NCI-H345 (cell line): Measurements from ENCODE around the gene CTNNA1.
"Not testable (repeated sequence)": the region's sequence is repeated elsewhere in the genome, so short reads cannot be mapped to it uniquely, and the experiment has no call there.

ENCODE experiments used
- DNase-seq: peaks from one replicate; lab custom pipeline; 2025; lab: John Stamatoyannopoulos, UW

Gene CTNNA1

DNA sequence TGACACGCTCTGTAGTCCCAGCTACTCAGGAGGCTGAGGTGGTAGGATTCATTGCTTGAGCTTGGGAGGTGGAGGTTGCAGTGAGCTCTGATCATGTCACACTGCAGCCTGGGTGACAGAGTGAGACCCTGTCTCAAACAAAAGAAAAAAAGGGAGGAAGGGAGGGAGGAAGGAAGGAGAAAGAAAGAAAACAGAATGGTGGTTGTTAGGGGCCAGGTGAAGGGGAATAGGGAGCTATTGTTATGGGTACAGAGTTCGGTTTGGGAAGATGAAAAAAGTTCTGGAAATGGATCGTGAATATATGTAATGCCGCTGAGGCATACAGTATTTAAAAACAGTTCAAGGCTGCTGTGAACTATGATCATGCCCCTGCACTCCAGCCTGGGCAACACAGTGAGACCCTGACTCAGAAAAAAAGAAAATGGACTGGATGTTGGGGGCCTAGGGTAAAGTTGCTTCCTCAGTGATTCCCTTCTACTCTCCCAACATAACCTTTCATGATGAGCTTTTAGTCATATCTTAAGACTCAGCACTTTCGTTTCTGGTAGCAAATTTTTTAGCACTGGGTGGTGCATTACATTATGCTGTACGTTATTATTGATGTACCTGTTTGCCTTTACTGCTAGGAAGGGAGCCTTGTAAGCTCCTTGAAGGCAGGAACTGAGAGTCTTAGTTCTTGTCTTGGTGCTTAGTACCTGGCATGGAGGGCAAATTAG lies 4.0 kb downstream of the CTNNA1 start:
- DNase-seq: no peak

DNA sequence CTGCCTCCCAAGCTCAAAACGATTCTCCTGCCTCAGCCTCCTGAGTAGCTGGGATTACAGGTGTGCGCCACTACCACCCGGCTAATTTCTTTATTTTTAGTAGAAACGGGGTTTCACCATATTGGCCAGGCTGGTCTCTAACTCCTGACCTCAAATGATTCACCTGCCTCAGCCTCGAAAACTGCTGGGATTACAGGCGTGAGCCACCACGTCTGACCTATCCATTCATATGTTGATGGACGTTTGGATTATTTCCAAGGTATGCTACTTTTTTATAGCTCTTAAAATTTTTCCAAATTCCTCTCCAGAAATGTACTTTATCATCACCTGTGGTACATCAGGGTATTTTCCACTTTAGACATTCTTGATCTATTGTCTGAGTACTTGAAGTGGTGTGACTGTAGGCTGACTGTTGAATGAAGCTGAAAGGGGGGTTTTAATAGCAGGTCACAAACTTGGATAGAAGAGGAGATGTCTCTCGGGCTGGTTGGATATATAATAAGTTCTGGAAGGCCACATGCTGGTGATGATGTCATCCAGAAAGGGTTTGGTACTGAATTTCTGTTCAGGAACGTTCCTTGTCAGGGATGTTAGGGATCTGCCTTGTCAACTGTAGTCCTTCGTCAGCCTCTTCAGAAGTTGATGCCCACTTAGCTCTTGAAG lies 7.4 kb downstream of the CTNNA1 start:
- no peak for DNase-seq

DNA sequence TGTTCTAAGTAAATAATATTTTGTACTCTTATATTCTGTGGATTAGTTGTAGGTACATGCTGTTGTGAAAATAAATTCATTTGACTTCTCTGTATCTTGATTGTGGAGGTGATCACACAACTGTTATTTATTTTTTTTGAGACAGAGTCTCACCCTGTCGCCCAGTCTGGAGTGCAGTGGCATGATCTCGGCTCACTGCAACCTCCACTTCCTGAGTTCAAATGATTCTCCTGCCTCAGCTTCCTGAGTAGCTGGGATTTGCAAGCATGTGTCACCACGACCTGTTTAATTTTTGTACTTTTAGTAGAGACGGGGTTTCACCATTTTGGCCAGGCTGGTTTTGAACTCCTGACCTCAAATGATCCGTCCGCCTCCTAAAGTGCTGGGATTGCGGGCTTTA lies 7.9 kb downstream of the CTNNA1 start:
- not testable (repeated sequence) for DNase-seq

DNA sequence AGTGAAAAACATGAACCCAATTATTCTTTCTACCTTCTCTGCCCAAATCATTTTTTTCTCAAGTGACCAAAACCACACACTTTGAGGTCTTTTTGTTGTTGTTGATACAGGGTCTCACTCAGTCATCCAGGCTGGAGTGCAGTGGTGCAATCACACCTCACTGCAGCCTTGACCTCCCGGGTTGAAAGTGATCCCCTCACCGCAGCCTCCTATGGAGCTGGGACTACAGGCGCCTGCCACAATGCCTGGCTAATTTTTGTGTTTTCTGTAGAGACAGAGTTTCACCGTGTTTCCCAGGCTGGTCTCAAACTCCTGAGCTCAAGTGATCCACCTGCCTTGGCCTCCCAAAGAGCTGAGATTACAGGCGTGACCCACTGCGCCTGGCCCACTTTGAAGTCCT lies 8.4 kb downstream of the CTNNA1 start:
- DNase-seq: not testable (repeated sequence)

DNA sequence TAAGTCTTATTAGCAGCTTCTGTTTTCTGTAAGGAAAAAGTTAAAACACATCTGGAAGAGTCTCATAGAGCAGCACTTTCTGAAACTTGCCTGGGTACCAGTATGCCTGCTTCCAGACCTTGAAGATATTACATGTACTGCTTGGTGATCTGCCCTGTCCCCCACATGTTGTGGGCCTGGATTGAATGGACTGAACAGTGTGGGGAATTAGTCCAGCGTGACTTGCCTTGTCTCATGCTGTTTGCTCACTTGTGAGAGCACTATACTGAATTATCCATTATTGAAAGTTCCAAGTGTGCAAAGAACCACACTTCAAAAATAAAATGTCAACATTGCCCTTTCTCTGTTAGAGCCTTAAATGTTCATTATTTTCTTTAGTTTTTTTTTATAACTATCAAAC lies 8.9 kb downstream of the CTNNA1 start:
- DNase-seq: no peak

DNA sequence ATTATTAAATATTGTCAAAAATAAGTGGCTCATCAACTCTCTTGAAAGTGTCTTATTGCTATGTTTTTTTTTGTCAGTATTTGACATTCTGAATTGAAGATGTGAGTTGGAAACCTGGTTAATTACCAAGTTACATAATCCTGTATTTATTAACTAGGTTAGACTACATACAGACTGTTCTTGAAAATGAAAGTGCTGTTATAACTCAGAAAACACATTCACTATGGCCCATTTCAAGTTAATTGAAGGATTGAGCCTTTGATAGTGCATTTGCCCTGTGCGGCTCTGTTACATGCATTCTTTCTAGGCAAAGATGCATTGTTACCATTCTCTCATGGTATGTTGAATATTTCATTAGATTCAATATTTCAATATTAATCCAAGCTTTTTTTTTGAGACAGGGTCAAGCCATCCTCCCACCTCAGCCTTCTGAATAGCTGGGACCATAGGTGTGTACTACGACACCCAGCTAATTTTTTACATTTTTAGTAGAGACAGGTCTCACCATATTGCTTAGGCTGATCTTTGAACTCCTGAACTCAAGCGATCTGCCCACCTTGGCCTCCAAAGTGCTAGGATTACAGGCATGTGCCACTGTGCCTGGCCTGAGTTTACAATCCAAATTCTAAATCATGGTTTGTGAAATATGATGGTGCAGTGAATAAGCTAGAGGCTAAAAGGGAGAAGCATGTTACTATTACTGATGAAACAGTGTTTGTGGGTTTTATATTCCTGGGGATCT lies 10.0 kb downstream of the CTNNA1 start:
- no peak for DNase-seq

DNA sequence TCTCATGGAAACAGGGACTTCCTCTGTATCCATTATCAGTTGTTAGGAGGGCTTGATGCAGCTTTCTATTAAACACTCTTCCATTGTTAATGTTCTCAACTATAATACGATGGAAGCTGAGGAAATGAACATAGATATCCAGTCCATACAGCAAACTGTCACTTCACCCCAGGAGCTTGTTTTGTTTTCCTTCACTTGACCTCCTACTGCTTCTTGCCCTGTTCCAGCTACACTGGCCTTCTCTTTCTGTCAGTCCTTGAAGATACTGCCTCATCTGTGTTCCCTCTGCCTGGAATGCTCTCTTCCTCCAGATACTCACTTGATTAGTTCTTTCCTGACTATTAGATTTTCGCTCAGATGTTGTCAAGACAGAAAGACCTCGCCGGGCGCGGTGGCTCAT lies 17.1 kb downstream of the CTNNA1 start:
- DNase-seq: peak; percentile 17

DNA sequence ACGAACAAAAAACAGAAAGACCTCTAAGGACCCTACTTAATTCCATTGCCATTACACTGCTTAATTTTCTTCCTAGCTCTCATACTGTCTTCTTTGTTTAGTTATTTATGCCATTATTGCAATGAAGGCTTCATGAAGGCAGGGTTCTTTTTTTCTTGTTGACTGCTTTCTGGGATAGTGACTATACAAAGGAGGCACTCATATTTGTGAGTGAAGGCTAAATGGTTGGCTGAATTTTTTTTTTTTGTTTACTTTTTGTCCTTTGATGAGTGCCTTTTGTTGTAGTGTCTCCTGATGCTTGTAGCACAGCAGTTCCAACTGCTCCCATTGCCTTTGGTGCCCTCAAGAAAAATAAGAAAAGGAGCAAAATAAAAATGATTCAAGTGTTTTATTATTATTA lies 17.8 kb downstream of the CTNNA1 start:
- DNase-seq: peak; percentile 71

DNA sequence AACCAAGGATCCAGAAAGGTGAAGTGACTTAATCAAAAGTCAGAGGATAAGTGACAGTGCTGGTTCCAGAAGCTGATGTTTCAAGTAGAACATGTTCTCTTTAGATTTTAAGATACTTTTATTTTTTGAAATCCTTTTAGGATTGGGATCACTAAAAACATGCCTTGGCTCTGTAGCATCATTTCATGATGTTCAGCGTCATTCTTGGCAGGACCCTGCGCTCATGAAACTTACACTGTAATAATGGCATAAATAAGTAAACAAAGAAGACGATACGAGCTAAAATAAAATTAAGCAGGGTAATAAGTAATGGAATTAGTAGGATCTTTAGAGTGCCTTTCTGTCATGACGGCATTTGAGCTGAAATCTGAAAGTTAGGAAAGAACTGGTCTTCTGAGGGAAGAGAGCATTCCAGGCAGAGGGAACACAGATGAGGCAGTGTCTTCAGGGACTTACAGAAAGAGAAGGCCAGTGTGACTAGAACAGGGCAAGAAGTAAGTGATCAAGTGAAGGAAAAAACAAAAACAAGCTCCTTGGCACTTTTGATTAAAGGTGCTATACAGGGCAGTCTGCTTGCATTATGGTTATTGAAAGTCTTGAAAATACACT lies 19.9 kb downstream of the CTNNA1 start:
- DNase-seq: no peak

DNA sequence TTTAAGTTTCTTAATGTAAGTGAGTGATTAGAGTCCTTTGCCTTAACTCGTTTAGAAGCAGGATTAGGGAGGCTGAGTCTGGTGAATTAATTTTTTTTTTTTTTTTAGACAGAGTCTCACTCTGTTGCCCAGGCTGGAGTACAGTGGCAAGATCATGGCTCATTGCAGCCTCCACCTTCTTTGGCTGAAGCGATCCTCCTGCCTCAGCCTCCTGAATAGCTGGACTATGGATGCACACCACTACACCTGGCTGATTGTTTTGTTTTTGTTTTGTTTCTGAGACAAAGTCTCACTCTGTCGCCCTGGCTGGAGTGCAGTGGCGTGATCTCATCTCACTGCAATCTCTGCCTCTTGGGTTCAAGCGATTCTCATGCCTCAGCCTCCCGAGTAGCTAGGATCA lies 20.4 kb downstream of the CTNNA1 start:
- DNase-seq: not testable (repeated sequence)

DNA sequence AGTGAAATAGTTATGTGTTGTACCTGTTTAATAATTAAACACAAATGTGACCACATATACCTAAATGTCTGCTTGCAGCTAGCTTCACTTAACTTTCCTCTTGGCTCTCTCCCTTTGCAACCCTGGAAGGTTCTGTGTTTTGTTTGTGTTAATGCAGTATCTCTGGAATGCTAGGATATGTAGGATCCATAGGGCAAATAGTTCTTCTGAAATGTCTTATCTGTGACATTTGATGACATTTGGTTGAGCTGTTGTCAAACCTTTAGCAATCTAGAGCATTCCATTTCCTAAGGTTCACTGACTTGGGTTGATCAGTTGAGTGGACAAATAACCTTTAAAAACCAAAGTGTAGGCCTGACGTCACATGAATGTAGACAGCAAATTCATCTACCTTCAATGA lies 21.8 kb downstream of the CTNNA1 start:
- DNase-seq: no peak

DNA sequence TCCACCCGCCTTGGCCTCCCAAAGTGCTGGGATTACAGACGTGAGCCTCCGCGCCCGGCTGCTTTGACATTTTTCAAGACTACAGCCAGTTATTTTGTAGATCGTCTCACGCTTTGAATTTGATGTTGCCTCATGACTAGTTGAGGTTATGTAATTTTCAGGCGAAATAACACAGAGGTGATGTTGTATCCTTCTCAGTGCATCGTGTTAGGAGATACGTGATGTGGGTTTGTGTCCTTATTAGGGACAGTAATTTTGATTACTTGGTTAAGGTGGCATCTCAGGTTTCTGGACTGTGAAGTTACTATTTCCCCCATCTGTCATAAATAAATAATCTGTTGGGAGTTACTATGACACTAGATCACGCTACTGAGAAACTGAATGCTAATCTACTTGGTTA lies 25.0 kb downstream of the CTNNA1 start:
- no peak for DNase-seq

DNA sequence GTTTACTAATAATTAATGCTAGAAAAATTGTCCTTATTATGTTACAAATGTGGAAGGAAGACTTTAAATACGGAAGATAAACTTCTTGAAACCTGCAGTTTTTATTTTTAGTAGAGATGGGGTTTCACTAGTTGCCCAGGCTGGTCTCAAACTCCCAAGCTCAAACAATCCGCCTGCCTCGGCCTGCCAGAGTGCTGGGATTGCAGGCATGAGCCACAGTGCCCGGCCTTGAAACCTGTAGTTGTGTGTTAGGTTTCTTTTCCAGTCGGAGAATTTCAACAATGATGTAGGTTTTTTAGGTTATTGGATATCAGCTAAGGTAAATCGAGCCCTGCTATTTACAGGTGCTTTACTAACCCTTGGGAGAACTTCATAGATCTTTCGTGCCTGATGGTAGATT lies 30.8 kb downstream of the CTNNA1 start:
- DNase-seq: no peak

DNA sequence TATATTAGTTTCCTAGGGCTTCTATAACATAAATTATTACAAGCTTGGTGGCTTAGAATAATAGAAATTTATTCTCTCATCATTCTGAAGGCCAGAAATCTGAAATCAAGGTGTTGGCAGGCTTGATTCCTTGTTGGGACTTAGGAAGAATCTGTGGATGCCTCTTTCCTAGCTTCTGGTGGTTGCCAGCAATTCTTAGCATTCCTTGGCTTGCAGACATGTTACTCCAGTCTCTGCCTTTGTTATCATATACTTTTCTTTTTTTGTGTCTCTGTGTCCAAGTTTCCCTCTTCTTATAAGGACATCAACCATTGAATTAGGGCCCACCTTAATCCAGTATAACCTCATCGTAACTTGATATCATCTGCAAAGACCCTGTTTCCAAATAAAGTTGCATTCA lies 31.4 kb downstream of the CTNNA1 start:
- DNase-seq: no peak

DNA sequence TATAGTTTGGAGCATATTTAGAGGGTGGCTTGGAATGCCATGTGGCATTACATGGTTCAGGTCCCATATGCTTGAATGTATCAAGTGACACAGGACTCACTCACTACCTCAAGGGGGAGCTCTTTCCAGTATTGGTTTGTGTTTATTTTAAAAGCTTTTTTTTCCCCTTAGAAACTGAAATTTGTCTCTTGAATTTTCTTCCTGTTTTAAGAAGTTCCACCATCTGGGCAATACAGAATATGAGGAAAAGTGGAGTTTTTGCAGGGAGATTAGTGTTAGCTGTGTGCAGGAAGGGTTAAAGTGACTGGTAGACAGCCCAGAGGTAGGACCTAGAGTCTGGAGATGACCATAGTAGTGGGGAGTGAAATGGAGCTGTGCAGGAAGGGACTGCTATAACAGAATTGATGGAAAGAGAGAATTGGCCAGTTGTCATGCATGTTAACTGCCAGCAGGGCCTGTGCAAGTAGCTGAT lies 36.6 kb downstream of the CTNNA1 start:
- peak; percentile 11 for DNase-seq

DNA sequence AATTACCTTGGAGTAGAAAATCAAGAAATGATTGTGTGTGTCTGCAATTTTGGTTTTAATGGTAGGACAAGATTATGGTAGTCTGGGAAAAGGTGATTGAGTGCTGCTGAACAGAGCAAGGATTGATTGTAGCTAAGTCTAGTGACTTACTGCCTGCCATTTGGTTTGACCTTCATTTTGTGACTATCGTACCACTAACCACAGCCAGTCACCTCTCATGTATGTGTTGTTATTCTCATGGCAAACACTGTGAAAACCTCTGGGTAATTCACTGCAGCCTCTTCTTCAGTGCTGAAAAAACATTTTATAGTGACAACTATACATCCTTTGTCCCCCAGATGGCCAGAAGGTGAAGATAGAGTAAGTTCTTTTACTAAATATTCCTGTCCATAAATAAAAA lies 37.5 kb downstream of the CTNNA1 start:
- DNase-seq: no peak

DNA sequence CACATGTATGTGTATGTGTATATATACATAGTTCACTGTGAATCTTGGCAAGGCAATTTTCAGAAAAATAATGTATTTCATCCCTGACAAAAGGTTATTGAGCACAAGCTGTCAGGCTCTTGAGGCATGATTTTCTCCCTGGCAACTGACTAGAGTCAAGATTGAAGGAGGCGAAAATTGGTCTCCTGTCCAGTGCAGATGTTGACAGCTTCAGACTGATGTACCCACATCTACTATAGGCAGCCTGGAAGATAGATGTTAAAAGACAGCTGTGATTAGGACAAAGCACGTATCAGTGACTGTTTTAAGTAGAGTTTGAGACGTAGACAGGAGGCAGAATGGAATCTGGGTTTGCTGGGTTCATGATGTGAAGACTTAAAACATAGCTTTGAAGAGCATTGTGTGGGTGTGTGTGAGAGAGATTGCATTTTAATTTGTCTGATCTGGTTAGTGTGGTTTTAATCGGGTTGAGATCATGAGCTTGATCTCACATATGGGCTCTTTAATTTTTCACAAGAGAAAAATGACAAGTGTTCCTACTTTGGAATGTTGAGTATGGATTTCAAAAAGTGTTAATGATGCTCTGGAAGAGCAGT lies 39.1 kb downstream of the CTNNA1 start:
- DNase-seq: no peak

DNA sequence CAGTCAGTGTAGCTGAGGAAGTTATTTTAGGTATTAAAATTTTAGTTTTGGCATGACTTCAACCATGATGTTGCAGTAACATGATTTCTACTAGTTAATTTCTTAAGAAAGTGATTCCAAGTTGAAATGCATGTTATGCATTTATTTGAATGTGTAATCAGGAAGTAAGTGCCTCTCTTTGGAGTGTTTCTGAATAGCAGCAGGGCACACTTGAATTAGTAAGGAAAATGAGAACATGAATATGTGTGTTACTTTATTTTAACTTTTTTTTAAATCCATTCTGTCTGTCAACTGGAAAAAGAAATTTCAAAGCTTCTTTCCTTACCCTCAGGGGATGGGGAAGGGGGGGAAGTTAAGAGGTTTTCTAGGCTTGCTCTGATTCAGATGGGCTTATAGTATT lies 40.4 kb downstream of the CTNNA1 start:
- no peak for DNase-seq

DNA sequence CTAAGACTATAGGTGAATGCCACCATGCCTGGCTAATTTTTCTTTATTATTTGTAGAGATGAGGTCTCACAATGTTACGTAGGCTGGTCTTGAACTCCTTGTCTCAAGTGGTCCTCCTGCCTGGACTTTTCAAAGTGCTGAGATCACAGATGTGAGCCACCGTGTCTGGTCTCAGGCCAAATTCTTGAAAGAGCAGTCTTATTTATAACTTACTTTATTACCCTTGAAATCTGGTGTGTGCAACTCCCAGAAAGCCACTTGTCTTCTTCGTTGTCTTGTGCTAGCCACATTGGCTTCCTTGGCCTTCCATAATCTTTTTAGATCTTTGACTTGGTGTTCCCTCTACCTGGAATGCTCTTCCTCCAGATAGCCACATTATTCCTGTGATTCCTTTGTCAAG lies 50.1 kb downstream of the CTNNA1 start:
- DNase-seq: no peak

DNA sequence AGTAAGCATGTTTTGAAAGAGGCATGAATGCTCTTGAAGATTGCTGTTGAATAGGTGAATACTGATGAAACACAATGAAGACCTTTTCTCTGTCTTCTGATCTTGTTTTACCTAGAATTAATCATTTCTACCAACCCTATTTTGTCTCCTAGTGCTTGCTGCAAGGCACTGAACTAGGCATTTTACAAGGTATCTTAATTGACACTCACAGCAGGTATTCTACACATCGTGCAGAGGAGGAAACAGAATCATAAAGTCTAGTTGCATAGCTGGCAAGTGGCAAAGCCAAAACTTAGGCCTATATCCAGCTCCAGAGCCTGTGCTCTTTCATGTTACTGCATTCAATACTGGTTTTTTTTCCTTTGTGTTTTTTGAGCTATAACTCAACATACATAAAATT lies 50.7 kb downstream of the CTNNA1 start:
- no peak for DNase-seq

DNA sequence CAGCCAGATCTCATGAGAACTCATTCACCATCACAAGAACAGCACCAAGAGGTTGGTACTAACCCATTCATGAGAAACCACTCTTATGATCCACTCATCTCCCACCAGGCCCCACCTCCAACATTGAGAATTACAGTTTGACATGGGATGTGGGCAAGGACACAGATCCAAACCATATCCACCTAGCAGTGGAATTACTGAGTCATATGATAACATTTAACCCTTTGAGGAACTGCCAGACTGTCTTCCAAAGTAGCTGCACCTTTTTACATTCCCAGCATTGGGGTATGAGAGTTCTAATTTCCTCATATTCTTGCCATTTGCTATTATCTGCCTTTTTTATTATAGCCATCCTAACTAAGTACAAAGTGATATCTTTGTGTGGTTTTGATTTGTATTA lies 51.9 kb downstream of the CTNNA1 start:
- no peak for DNase-seq

DNA sequence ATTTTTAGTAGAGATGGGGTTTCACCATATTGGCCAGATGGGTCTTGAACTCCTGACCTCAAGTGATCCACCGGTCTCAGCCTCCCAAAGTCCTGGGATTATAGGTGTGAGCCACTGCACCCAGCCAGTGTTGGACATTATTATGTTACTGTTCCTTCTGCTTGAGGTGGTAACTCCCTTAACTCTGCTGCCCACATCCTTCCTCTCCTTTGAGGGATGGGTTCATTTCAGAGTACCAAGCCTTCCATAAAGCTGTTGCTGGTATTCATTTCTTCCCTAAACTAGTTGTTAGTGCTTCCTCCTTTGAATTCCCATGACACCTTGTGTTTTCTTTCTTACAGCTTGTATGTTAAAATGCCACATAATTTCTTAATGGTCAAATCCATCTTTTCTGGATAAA lies 54.0 kb downstream of the CTNNA1 start:
- DNase-seq: no peak
